Activated T-cell treated with anti-CD3 and anti-CD28 coated beads for 1 hour (primary cell): ENCODE results near the gene FTCD.
A peak's percentile ranks its signal among the peaks of the same experiment; 100 is the strongest.
"Not testable (repeated sequence)": the region's sequence is repeated elsewhere in the genome, so short reads cannot be mapped to it uniquely, and the experiment has no call there.

Source experiments
- DNase-seq: peaks from one replicate; pipeline ENCODE4 v3.0.0-alpha.2; 2020; ENCODE audit warnings: low read depth

FTCD gene

DNA sequence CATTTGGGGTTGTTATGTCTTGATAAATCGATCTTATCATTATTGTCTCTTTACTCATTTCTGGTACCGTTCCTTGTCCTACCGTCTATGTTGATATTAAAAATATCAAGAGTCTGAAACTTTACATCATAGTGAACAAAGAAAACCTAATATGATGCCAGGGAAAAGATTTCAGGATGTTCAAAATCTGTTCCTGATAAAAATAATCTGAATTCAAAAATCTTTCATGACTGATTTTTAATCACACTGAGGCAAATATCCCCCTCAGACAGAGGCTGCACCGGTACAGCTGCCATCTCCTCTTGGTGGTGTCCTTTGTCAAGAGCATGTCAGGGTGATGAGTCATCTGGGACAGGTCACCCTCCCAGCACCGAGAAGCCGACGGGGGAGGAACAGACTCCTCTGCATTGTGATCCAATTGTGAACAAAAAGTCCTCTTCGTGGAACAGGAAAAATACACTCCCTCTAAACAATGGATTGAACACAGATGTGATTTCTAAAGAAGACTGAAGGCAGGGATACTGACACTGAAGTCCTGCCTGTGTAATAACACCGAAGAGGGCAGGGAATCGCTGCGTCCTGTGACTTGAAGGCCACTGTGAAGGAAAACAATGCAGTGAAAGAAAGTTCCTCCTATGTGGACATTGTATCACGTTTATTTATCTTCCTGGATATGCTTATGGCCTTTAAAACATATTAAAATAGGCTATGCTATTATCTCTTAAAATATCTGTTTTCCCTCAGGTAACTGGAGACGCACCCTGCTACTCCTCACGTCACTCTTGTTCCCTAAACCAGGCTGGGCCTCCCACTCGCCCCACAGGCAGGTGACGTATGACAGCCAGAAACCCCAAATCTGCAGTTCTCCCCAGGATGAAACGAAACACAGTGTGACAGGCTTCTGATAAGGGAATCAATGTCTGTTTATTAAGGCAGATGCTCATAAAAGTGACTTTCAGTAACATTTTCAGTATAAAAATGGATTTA, 33.1 kb upstream of the FTCD start:
- DNase-seq: no peak

DNA sequence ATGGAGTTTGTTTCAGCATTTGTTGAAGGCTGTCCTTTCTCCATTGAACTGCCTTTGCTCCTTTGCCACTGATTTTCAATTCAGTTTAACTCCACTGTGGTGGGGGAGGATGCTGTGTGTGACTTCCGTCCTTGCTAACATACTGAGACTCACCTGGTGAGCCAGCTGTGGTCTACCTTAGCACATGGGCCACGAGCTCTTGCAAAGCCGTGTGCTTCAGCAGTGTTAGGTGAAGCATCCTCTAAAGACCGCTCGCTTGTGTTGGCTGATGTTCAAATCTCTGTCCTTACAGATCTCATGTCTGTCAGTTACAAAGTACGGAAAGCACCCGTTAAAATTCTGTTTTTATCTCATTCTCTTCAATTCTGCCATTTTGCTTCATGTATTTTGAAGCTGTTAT, 32.4 kb upstream of the FTCD start:
- DNase-seq: no peak

DNA sequence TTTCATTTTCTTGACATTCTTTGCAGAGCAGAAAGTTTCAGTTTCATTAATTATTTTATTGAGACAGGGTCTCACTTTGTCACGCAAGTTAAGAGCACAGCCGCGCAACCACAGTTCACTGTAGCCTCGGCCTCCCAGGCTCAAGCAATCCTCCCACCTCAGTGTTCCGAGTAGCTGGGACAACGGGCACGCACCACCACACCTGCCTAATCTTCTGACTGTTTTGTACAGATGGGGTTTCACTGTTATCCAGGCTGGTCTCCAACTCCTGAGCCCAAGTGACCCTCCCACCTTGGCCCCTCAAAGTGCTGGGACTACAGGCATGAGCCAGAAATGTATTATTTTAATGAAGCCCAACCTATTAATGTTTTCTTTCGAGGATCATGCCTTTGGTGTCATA, 31.9 kb upstream of the FTCD start:
- DNase-seq: no peak

DNA sequence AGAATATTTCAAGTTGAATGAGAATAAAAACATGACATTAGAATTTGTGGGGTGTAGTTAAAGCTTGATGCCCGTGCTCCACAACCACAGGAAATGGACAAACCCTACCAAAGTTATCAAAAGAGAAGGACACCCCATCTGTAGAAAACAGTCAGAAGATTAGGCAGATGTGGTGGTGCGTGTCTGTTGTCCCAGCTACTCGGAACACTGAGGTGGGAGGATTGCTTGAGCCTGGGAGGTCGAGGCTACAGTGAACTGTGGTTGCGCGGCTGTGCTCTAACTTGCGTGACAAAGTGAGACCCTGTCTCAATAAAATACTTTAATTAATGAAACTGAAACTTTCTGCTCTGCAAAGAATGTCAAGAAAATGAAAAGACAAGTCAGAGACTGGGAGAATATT, 30.3 kb upstream of the FTCD start:
- no peak for DNase-seq

DNA sequence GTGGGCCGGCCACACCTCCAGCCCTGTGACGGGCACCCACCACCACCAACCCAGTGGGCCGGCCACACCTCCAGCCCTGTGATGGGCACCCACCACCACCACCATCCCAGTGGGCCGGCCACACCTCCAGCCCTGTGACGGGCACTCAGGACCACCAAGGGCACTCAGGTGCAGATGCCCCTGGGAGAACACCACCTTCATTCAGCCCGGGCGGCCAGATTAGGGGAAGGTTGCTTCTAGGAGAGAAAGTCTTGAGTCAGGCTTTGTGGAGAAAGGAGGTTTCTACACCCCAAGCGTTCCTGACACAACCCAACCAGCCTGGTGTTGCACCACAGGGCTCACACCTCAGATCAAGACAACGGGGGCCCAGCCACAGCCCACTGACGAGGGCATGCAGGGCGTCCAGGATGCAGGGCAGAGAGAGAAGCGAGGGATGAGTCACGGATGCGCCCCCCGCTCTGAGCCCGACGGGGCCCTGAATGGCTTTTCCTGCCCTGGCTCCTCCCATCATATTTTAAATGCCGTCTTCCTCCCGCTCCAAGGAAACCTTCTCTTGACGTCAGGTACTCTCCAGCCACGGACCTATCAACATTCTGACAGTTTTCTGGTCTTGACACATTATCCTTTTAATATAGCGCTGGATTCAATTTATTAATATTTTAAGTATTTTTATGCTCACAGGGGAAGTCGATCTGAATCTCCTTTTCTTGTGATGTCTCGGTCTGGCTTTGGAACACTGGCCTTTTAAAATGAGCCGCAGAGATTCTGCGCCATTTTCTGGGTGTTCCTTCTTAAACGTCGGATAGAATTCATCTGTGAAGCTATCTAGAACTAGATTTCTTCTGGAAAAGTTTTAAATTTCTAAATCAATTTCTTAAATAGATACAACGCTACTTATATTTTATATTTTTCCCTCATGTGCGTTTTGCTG, 29.5 kb upstream of the FTCD start:
- peak; percentile 58 for DNase-seq

DNA sequence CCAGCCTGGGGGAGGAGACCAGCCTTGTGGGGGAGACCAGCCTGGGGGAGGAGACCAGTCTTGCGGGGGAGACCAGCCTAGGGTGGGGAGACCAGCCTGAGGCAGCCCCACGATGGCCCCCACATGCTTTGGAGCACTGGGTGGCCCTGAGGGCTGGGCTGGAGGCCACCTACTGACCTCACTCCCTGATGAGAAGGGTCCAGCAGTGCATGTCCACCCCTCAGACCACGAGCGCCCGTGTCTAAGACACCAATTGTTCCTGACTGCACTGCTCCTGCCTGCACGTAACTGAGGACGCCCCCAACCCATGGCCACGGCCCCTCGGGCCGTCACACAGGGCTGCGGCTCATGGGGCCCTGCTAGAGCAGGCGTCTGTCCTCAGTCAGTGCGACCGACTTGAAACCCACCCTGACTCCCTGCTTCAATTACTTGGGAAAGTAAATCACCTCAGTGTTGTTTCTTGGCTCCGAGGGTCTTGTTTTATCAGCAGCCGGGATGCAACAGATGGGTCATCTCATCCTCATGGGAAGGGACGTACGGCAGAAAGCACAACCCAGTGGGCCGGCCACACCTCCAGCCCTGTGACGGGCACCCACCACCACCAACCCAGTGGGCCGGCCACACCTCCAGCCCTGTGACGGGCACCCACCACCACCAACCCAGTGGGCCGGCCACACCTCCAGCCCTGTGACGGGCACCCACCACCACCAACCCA, 28.7 kb upstream of the FTCD start, which contains the start of gene SPATC1L:
Gene SPATC1L, minus strand, starts transcription at position 550 of the 715 bp plus-strand sequence. CDS start 1,643 bp downstream, outside the sequence.
- DNase-seq: peak; percentile 21

DNA sequence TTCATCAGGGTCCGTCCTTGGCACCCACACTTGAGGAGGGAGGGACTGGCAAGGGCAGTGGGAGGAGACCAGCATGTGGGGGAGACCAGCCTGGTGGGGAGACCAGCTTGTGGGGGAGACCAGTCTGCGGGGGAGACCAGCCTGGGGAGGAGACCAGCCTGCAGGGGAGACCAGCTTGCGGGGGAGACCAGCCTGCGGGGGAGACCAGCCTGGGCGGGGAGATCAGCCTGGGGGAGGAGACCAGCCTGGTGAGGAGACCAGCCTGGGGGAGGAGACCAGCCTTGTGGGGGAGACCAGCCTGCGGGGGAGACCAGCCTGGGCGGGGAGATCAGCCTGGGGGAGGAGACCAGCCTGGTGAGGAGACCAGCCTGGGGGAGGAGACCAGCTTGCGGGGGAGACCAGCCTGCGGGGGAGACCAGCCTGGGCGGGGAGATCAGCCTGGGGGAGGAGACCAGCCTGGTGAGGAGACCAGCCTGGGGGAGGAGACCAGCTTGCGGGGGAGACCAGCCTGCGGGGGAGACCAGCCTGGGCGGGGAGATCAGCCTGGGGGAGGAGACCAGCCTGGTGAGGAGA, 28.0 kb upstream of the FTCD start:
- not testable (repeated sequence) for DNase-seq

DNA sequence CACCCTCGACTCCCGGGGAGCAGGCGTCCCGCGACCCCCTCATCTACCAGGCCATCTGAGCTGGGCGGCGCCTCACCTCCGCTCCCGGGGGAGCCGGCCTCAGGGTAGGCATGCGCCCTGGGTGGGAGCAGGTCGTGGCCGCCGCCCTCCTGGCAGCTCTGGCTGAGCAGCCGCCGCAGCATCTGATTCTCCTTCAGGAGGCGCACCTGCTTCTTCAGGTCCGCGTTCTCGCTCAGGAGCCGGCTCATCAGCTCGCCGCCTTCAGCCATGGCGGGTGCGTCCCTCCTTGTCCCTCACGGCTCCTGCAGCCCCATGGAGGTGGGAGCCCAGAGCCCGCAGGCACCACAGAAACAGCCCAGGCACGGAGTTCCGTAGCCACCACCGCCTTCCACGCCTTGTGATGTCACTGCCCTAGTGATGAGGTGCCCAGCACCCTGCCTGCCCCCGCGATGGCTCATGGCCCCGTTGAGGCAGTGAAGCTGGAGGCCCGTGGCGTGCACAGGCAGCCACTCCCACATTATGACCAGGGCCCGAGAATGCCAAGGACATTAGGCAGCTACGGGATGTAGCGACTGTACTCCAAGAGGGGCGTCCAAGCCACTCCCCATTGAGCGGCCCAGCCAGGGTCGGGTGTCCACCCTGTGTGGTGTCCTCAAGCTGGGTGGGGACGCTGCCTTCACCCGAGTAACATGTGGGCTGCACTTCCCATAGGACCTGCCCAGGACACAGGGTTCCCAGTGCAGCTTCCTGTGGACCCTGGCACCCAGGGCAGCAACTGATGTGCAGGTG, 27.4 kb upstream of the FTCD start:
- DNase-seq: no peak

DNA sequence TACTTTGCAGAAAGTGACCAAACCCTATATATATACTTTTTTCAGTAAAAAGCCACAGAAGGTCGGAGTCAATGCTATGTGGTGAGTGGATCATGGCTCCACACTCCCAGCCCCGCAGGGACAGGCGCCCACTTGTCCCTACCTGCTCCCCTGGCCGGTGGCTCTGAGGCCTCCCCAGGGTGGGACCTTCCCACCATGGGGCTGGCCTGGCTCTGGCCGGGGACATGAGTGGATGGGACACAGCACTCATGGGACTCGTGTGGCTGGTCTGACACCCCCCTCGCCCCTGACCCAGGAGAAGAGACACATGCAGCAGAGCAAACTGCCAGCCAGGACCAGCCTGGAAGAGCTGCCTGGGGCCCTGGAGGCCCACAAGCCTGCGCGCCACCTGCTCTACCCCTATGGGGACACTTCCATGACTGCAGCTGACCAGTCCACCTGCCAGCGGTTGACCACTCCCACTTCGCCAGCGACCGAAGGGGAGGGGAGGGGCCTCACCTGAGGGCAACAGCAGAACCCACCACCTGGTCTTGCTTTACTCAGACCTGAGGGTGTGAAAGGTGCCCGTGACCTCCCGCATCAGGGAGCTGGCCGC, 26.7 kb upstream of the FTCD start:
- no peak for DNase-seq

DNA sequence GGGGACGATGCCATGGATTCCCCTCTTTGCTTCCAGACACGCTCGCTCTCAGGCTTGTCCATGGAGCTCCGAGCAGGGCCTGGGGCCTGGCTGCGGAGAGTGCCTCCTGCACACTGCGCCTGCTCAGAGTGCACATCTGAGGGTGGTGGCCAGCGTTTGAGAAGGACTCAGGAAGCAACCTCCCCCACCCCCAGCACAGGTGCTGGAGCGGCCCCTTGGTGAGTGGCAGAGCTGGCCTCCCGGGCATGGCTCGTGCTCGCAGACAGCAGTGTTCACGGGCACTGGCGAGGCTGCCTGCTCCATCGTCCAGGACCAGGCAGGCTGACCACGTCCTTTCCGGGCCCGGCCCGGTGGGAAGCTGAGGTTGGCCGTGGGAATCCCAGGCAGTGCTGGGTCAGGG, 26.1 kb upstream of the FTCD start:
- DNase-seq: no peak

DNA sequence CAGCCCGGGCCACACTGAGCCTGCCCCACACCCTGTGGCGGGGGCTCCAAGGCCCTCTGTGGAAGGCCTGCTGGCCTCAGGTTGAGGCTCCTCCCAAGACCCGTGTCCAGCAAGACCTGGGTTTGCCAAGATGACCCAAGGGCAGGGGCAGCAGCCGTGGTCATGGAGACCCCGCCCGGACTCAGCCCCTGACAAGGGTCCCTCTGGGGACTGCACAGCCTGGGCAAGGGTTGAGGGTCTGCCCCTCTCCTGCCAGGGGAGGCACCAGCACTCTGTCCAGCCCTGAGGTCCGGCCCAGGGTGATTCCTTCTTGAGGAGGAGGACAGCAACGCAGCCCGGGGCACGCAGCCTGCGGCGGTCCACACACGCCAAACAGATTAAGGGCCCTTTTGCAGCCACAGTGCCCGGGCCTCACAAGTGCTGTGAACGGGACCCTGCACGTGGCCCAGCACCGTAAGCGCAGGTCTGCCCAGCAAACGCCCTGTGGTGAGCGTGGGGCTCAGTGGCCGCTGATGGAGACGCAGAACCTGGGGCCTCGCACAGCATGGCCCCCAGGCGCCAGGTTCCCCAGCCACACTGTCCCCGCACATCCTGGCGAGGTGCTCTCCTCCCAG, 25.5 kb upstream of the FTCD start:
- no peak for DNase-seq

DNA sequence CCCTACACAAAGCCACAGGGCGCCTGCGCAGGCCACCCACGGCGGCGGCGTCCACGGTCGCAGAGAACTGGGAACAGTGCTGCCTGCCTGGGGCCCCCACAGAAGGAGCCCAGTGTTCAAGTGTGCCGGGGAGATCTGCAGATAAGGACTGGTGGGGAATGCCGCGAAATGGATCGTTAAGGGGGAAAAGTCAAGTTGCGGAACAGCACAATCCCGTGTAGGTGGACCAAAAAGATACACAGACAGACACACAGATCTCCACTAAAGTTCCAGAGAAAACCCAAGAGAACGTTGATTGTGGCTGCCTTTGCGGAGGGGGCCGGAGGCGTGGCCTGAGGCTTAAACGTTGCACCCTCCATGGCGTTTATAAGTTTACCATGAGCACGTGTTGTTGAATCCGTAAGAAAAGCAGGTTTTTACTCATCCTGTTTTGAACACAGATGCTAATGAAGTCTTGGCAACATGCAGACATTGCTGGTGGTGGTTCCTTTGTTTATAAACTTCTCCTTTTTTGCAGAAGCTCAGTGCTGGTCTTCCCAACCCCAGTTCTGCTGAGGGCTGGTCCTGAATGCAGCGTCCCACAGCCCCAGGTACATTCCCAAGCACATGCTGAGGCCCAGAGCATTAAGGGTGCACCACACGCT, 24.8 kb upstream of the FTCD start:
- no peak for DNase-seq

DNA sequence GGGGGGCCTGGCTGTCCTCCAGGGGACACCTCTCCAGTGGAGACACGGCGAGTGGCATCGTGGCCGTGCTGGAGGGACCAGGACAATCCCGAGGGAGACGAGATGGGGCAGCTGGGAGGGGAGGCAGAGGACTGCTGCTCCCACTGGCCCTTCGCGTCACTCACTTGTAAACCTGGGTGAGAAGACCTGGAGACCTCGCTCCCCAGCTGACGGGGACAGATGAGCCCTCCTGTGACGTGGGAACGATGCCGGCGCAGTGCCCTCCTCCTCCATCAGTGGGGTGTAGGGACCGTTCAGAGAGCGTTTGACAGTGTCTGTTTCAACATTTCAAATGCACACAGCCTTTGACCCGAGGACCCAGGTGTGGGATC, 24.3 kb upstream of the FTCD start:
- no peak for DNase-seq

DNA sequence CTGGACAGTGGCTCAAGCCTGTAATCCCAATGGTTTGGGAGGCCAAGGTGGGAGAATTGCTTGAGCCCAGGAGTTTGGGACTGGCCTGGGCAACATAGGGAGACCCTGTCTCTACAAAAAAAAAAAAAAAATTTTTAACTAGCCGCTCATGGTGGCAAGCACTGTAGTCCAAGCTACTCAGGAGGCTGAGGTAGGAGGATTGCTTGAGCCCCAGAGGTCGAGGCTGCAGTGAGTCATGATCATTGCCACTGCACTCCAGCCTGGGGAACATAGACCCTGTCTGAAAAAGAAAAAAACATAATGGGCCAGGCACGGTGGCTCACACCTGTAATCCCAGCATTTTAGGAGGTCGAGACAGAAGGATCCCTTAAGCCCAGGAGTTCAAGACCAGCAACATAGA, 23.6 kb upstream of the FTCD start:
- no peak for DNase-seq

DNA sequence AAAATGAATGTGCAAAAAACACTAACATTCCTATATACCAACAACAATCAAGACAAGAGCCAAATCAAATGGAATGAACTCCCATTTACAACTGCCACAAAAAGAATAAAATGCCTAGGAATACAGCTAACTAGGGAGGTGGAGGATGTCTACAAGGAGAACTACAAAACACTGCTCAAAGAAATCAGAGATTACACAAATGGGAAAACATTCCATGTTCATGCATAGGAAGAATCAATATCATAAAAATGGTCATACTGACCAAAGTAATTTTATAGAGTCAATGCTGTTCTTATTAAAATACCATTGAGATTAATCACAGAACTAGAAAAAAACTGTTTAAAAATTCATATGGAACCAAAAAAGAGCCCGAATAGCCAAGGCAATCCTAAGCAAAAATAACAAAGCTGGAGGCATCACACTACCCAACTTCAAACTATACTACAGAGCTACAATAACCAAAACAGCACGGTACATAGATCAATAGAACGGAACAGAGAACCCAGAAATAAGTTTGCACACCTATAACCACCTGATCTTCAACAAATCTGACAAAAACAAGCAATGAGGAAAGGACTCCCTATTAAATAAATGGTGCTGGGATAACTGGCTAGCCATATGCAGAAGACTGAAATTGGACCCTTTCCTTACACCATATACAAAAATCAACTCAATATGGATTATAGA, 21.2 kb upstream of the FTCD start:
- not testable (repeated sequence) for DNase-seq

DNA sequence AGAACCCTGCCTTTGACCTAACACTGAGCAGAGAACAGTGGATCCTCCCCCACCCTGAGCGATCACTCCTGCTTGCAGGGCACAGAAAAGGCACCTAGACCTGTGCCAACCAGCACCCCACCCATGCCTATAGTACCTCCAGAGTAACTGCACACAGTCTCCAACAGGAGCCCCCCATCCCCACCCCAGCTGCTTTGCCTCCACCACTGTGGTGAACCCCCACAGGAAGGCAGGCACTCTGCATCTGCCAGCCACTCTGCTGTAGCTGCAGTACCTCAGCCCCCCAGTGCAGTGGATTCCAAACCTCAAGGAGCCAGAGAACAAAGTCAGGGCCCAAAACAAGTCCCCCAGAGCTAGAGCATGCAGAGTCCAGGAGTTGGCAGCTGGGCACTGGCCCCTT, 18.2 kb upstream of the FTCD start:
- DNase-seq: no peak

DNA sequence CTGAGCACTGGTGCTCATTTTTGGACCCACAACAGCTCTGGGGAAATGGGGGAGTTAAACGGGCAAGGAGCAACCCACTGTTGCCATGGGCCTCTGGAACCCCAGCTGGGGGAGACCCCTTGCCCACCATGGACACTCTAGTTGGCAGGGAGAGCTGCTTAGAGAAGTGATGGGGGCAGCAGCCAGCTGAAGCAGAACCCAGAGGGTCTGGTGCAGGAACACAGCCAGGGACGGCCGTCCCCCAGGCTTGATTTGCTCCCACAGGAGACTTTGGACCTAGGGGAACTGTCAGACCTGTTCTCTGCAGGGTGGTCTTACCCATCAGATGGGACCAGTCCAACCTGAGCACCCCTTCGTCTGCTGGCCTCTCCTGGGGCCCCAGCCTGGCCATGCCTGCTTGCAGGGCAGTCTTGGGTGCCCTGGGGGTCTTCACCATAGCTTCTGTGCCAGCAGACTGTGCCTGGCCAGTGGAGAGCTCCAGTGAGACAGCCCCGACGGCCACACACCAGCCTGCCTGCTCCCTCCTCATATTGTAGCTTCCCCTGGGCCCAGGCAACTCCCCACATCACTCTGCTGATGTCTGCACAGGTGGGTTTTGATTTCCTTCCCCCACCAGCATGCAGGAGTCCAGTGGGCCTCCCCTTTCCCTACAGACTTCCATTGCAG, 17.6 kb upstream of the FTCD start:
- DNase-seq: no peak
